A549 treated with Hydrocortisone at 1 μM for 4 hours (cell line): ENCODE results near the gene PLAC1. TPM values are rescaled to one million over a fixed set of nuclear protein-coding genes. Genes with fewer than 3 reads are reported as not detected.

Source experiments
- total RNA-seq: library from RNA; stranded (reverse); fragments of 200-300 nt; extraction: Qiagen RNA extraction; gene quantifications from 5 replicates; pipeline ENCODE4 v1.2.3, GENCODE V29; 2022

The PLAC1 gene, protein sequence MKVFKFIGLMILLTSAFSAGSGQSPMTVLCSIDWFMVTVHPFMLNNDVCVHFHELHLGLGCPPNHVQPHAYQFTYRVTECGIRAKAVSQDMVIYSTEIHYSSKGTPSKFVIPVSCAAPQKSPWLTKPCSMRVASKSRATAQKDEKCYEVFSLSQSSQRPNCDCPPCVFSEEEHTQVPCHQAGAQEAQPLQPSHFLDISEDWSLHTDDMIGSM
- 0.59 to 1.00 TPM (median 0.70 TPM) in 5 replicates for total RNA-seq

DNA sequence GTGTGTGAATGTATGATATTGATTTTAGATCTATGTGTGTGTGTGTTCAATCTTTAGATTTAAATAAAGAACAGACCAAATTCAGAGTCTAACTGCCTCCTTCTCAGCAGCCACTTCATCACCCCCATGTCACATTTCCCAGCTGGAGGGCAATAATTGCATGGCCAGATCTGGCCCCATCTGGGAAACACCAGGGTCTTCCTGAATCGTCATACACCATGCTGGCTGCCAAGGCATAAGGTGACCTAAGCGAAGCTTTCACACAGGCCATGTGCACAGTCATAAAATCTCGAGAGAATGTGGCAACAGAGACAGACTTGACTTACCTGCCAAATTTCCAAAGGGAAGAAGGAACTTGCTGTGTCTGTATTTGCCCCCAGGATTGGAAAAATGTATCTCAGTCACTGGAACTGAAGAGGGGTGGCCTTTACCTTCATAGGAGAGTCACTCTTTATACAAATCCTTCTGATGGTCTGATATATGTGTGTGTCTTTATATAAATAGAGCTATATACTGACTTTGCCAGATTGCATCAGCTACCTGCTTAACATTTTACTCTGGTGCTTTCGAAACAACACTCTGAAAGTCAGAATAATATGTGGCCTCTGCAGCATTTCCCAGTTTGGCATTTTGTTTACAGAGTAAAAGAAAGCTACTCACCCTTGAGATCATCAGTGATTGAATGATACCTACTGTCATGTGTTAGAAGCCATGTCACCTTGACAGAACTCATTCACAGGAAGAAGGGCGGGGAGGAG is at the start of gene PLAC1:
Gene PLAC1 (minus strand): TSS at position 470 of the 758 bp plus-strand sequence. CDS start 91,789 bp downstream, outside the sequence.

Other genes starting within 250 kb of the PLAC1 start
- 97.2 to 139 TPM (median 106 TPM) in 5 replicates for gene HPRT1, start 198.3 kb downstream of the PLAC1 start, total RNA-seq
- 23.9 to 29.3 TPM (median 28.2 TPM) in 5 replicates for gene PABIR2, start 138.7 kb upstream of the PLAC1 start, total RNA-seq